GM21515 (cell line): ENCODE results near the gene ELL2.
A peak's percentile ranks its signal among the peaks of the same experiment; 100 is the strongest.
"Not testable (repeated sequence)": the region's sequence is repeated elsewhere in the genome, so short reads cannot be mapped to it uniquely, and the experiment has no call there.

ENCODE experiments used
- ATAC-seq: cut with Tn5 transposase; IDR thresholded peaks from one replicate; pipeline ENCODE4 v1.9.1; 2021; ENCODE audit not compliant: unreplicated experiment

The ELL2 gene

DNA sequence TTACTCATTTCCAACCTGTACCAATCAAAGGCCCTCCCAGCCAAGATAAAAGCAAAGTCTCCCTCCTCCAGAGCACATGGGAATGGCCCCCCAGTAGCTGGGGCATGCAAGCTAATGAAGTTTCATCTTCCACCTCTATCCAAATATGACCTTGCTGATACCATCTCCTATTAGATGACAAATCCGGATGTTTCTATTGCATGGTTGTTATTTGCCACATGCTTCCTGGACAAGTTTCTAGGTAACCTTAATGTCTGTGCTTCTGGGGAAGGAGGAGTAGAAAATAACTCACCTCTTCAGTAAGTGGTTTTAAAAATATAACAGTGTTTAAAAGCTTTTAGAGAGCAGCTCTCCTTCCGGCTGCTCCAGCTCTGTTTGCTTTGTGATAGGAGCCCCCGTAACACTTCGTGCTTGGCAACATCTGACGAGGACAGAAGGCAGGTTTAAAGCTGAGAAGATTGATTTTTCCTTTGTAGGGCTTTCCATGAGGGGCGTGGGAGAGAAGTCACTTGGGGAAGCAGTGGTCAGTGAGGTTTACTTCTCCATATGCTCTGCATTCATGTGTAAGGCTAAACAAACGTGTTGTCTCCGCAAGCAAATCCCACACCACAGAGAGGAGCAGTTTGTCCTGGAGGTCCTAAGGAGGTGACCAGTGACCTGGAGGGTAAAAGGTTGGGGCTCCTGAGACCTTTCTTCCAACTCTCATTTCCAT is 98.8 kb downstream of the ELL2 start:
- ATAC-seq: no peak

DNA sequence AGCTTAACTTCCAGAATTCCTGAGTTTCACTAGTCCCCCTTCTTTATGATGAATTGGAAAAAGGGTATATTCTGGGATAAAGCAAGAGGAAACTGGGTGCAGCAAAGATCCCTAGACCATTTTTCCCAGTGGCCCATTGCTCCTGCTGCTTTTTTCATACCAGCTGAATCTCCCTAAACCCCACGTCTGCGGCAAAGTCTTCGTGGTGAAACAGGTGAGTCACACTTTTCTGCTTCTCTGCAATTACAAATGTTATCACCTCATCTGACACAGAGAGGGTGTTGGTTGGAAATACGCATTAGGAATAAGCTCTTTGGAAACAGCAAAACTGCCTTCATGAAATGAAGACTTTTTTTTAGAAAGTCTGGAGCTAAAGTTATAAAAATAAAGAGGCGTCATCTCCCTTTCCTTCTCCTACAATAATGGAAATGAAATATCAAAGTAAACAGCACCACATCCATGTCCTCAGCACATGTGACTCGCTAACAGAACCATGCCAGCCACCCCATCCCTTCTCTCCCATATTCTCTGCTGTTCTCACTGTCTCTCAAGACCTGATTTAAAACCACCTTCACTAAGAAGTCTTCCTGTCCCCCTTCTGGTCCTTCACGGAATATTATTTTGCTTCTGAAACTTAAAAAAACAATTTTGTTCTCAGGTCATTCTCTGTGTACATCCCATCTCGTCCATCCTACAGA is 99.6 kb downstream of the ELL2 start:
- ATAC-seq: no peak

DNA sequence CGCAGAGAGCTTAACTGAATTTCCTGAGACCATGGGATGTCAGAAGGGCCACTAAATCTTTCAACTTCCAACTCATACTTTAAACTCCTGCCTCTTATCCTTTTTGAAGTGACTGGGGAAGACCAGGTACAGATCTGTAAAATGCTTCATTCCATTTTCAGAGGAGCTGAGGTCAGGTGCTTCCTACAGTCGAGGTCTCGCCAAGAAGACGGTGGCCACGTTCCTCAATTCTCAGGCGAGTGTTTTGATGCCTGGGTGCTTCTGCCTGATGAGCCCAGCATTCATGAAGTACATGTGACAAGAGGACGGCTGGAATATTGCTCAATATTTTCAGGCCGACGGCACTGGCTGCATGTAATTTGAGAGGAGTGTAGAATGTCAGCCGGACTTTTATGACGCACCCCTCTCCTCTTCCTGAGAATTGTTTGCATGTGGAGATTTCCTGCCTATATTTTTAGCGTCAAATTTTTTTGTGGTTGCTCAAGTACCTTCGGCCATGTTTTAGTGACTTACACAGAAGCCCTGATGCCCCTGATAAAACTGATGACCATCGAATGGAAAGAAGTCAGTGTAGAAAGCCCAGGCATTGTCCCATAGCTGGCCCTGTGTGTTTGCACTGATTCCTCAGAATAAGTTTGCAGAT is 100.3 kb downstream of the ELL2 start:
- ATAC-seq: no peak

DNA sequence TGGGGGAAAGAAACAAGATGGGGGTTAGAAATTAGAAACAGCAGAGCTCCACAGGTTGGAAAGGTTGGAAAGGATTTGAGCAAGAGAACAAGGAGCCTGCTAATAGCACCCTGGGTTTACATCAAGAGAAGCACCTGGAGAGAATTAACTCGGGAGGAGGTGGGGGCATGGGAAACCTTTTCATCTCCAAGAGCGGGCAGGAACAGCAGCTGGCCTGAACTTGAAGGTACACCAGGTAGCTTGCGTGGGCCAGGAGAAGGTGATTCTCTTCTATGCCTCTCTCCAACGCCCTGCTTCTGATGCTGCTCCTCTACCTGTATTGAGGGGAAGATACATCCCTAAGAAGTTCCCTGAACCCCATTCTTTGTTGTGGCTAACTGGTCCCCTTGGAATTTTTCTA is 102.0 kb downstream of the ELL2 start:
- ATAC-seq: no peak

DNA sequence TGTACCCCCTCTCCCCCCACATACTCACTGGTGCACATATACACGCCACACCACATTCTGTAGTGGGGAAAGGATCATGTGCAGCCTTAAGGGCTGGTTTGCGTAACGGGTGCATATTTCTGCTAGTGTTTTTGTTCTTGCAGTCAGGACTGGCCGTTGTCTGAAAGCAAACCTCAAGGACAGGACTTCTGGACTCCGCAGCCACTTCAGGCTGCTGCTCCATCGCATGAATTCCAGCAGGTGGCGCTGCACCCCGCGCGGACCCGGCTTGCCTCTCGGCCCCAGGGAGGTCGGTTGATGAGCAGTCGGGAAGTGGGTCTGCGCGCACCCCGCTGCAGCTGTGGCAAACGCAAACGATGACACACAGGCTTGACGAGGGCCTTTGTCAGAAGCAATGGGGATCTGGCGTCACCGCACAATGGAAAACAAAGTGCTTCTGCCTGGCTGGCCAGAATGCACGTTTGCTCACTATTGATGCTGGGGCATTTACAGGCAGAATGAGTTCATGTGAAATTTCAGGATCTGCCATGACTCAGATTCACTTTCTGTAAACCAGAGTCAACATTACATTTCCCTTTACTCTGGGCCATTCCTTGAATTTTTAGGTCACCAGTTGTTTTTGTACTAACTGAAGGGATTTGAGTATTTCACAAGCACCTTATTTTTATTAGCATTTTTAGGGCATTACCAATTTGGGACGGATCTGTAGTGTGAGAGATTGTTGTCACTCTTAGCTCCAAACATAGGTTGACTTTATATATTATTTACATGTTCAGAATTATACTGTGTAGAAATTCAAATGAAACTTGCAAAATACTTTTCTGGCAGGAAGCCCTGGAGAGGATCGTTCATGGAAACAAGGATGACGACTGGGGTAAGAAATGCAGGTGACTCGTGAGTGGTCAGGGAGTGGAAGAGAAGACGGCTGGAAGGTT is 102.7 kb downstream of the ELL2 start:
- ATAC-seq: peak; percentile 91

DNA sequence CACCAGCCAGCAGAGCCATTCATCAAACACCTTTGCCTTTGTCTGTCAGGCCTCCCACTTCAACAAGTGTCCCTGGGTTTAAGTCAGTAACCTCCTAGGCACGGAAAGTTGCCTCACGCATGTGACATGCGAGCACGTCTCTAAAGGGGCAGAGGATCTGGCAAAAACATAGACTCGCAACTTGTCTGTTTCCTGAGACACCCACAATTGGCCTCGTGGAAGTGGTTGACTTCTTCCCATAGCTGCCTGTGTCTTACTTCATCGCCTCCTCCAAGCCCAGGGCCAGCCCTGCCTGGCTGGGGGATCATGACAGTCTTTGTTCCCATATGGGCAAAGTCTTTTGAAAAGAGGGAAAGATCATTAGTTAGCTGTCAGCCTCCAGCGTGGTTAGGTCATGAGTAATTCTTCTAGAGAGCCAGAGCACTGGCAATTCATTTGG is 103.6 kb downstream of the ELL2 start:
- ATAC-seq: no peak

DNA sequence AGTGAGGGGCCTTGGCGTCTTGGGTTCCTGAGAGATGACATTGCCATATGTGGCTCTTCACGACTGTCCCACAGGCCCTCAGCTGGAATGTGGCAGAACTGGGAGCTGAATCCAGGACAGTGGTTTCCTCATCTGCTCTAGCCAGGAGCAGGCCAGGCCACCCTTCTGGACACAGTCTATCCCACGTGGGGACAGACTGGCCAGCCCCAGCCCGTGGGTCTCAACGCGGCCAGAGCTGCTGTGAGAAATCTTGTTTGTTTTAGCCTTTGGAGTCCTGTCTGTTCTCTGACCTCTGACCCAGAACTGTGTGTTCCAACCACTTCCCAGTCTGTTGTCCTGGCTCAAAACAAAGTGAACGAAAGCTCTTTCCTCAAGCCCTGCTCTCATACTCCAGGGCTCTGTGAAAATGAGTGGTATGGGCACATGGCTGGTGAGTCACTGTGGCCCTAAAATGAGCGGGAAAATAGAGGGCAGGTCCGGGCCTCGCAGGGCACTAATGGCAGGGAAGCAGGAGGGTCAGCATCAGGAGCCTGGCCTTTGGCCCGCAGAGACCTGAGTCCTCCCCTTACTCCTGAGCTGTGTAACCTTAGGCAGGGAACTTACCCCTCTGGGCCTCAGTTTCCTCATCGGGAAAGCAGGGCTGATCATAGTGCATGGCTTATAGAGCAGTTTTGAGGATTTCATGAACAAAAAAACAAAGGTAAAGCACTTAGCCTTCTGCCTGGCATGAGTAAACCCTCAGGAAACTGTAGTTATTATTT is 104.3 kb downstream of the ELL2 start:
- no peak for ATAC-seq

DNA sequence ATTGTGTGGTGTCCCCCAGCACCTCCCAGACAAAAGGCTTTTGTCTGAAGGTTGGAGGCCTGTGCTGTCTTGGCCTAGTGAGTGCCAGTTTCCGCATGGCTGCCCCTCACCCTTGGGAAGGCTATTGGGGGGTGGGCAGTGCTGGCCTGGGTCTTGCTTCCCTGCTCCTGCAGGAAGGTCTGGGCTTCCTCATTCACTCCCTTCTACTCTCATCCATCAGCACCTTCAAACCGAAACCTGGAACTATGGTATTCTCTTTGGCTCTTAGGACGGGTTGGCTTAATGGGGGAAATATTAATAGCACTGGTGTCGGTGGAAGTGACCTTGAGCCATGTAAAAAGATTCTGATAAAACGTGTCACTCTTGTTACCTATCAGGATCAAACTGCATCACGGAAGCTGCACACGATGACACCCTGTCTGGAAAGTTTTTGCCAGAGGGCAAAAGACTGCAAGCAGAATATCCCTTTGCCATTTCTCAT is 105.1 kb downstream of the ELL2 start:
- no peak for ATAC-seq

DNA sequence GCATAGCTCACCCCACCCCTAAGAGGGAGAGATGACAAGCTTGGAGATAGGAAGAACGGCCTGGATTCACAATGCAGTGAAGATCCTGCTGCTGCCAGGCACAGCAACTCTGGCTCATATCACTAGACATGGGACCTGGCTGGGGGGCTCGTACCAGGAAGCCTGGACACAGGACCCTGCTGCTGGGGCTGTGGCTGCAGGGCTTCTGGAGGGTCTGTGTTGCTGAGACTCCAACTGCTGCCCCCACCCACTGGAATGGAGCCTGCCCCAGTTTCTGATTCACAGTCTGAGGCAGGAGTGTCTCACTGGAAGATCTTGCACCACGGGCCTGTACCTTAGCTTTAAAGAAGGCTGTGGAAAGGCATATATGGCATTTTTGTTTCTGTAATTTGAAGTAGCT is 108.2 kb downstream of the ELL2 start:
- ATAC-seq: no peak

DNA sequence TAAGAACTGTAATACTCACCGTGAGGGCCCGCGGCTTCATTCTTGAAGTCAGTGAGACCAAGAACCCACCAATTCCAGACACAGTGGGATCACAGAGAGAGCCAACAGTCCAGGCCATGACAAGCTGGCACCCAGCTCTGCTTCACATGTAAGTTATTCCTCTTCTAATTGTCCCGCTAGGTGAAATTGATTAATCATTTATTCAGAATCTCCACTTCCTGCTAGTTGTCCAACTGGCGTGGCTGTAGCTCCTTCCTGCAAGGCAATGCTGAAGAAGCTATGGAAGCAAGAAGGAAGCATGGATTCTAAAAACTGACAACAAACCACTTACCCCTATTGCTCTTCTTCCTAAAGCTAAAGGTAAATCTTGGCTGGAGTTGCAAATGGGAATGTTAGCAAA is 109.1 kb downstream of the ELL2 start:
- ATAC-seq: no peak

DNA sequence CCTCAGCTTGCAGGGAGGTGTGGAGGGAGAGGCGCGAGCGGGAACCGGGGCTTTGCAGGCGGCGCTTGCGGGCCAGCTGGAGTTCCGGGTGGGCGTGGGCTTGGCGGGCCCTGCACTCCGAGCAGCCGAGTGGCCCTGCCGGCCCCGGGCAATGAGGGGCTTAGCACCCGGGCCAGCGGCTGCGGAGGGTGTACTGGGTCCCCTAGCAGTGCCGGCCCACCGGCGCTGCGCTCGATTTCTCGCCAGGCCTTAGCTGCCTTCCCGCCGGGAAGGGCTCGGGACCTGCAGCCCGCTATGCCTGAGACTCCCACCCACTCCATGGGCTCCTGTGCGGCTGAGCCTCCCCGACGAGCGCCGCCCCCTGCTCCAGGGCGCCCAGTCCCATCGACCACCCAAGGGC is 110.5 kb downstream of the ELL2 start:
- ATAC-seq: not testable (repeated sequence)

DNA sequence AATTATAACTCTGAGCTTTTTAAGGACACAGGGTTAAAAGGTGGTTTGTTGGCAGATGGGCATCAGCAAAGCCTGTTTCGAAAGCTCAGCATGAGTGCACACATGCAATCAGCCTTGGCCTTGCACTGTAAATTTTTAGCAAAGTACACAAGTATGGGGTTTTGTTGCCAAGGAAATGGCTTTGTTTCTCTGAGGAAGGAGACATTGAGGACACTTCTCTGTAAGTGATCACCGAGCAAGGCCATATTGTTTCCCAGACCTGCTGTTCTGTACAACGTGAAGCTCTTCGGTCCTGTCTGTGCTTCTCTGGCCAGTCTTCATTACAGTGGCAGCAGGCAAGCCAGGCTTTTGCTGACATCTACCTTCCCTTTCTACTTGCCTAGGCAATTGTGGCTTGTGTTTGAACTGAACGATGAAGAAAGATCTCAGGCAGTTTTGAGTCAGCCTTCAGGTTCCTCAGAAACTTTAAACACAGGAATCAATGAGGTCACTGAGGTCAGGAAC is 111.2 kb downstream of the ELL2 start:
- no peak for ATAC-seq

DNA sequence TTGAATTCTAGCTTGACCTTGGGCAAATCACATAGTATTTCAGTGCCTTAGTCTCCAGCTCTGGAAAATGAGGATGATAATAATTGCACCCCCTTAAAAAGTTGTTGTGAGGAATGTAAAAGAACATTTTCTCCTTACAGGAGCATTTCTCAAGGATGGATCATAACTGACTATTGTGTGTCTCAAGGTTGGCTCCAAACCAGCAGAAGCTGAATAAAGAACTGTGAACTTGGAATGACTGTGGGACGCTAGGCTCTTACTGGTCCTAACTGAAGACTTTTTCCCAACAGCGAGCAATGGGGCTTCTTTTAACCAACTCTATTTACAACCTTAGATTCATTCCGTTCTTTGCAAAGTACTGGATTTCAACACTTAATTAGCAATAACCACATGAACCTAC is 113.0 kb downstream of the ELL2 start:
- no peak for ATAC-seq

DNA sequence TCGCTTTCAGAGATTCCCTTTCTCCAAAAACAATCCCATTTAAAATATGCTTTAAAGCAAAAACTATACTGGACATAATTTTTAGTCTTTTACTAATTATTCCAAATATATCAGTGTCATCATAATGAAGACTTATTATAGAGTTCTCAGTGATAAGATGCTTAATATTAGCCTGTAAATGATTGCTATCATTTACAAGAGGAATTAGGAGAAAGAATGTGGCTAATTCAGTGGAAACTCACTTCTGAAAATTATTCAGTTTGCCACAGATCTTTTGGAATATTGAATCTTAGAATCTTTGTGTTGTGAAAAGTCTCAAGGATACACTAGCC is 114.4 kb downstream of the ELL2 start:
- no peak for ATAC-seq

DNA sequence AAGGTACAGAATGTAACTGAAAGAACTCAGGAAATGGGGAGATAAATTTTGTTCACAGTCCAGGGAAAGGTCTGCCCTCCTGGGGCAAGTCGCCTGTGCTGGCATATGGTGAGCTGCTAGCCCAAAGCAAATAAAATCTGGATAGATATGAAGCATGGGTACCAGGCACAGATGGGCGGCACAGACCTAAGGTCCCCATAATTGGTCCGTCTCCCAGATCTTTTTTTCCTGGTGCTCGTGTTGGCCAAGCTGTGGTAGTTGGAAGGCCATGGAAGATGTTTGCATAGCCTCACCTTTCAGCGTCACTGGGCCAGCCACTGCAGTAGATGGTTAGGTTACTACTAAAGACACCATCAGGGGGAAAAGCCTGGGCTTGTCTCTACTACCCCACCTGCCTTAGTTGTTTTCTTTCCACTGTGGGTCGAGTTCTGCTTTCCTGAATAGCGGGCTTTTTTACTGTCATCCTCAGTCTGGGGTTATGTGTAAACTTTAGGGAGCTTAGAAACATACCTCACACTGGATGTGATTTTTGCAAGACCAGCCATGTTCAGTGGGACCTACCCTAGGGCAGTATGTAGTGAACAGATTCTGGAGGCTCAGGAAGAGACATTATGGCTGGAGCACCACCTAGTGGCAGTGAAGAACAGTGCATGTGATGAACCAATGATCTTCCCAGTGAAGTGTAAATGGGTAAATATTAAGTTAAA is 114.9 kb downstream of the ELL2 start:
- ATAC-seq: peak; percentile 65

DNA sequence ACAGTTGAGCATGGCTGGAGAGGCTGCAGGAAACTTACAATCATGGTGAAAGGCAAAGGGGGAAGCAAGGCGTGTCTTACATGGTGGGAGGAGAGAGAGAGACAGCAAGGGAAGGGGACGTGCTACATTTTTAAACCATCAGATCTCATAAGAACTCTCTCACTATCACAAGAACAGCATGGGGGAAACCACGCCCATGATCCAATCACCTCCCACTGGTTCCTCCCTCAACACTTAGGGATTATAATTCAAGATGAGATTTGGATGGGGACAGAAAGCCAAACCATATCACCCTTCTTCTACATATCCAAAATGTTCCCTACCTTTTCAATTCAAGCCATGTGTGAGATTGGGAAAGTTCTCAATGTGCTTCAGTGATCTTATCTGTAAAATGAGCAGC is 116.3 kb downstream of the ELL2 start:
- ATAC-seq: no peak

DNA sequence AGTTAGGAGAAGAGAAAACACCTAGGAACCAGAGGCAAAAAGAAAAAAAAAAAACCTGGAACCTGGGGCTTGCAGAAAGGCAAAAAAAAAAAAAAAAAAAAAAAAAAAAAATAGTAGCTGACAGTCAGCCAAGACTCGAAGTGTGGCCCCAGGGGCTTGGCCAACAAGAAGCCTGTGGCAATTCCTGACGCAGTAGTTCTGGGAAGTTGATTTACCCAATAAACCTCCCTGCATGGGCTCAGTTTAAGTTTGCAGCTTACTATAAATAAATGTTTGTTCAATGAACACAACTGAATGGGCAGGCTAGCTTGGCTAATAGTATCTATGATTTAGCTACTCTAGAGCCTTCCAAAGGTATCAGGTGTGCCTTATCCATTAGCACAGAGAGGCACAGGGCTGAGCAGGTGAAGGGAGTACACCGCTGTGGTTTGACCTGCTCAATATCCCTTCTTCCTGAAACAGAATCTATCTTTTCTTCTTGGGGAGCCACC is 117.9 kb downstream of the ELL2 start:
- ATAC-seq: no peak

DNA sequence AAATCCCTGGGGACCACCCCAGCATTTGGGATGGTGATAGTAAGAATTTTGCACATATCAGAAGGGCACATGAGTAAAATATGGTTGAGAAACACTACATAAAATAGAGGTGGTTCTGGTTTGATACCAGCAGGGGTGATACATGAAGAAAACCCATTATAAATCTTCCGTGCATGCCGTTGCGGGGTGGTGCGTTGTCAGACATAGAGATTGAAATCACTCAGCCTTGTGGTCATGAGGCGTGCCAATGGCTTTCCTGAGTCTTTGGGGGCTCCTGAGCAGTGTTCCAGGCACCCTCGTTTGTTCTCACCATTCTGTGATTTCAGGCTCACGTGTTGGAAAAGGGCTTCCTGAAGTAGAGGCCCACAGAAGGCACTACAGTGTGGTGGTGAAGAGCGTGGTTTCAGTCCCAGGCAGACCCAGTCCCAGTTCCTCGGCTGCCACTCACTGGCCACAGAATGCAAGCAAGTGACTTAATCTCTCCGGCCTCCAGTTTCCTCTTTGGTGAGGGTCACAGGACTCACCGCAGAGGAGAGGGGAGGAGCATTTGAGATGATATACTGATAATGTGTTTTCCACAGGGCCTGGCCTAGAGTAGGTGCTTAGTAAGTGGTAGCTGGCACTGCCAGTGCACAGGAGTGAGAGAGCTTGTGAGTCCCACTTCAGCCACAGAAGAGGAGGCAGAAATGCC is 118.7 kb downstream of the ELL2 start:
- peak; percentile 84 for ATAC-seq
